H1 (cell line): ENCODE results near the gene KISS1. TPM values are rescaled to one million over a fixed set of nuclear protein-coding genes. Genes with fewer than 3 reads are reported as not detected.

Experiments used
- EZH2 ChIP-seq: fragments of 200-600 bp; sonication (generic); IDR thresholded peaks from 2 replicates; pipeline ENCODE4 v1.7.1; 2012; ENCODE audit warnings: low read depth, mild to moderate bottlenecking, moderate library complexity, low read length, inconsistent platforms; ENCODE audit not compliant: severe bottlenecking
- polyA plus RNA-seq, 7 experiments: library from polyadenylated mRNA; depleted of rRNA in 3 of 7; stranded (reverse) in 5 of 7; unstranded in 2 of 7; fragments of >200 nt in 5 of 7; fragments of 200-250 nt in 2 of 7; gene quantifications; 1 replicate in 5 of 7; 2 replicates in 1 of 7; 4 replicates in 1 of 7; pipeline versions ENCODE4 v1.2.1 to v1.2.3, GENCODE V29; 2011 to 2013; ENCODE audit warnings: missing spikeins in 2 of 7, mixed read lengths in 2 of 7
- total RNA-seq: library from RNA; stranded (reverse); fragmentation: NEBNext Ultra II Directional; extraction: Animal tissue kit (Norgen Biotek cat#: 25700); gene quantifications from 2 replicates; pipeline ENCODE4 v1.2.1, GENCODE V29; 2021

Gene KISS1
- total and polyA plus RNA-seq, 2 of the 8 experiments (the other 6 are each of a cell fraction or from before 2014, with no cell fraction given): 0.71 TPM; not detected in 1

GRCh38 chr1:204204944-204205343 lies 8.7 kb upstream of the KISS1 start (continued):
- no peak for TF ChIP-seq EZH2
